HG02981 (cell line): ENCODE data around the gene POSTN.

Experiments used
- ATAC-seq: cut with Tn5 transposase; IDR thresholded peaks from one replicate; pipeline ENCODE4 v1.9.1; 2021; ENCODE audit warnings: mild to moderate bottlenecking, moderate library complexity; ENCODE audit not compliant: unreplicated experiment

Gene POSTN

GRCh38 chr13:37598597-37598996 is at the start of gene POSTN:
Gene POSTN, minus strand, starts transcription at chr13:37598768. Its CDS starts 42 bp downstream, at chr13:37598726.
- no peak for ATAC-seq

GRCh38 chr13:37647031-37647650 is 48.6 kb upstream of the POSTN start:
- ATAC-seq = no peak

GRCh38 chr13:37646531-37646930 is 48.0 kb upstream of the POSTN start:
- no peak for ATAC-seq

GRCh38 chr13:37645181-37645740 is 46.7 kb upstream of the POSTN start:
- no peak for ATAC-seq

- no peak for ATAC-seq
These were observed 42.8 kb upstream of the POSTN start for GRCh38 chr13:37641391-37641790.

GRCh38 chr13:37640499-37640898 is 41.9 kb upstream of the POSTN start:
- no peak for ATAC-seq

- ATAC-seq = no peak
These were observed 38.1 kb upstream of the POSTN start for GRCh38 chr13:37636701-37637100.

- no peak for ATAC-seq
These were observed 33.7 kb upstream of the POSTN start for GRCh38 chr13:37632294-37632693.

GRCh38 chr13:37627428-37627827 is 28.9 kb upstream of the POSTN start:
- no peak for ATAC-seq

GRCh38 chr13:37621811-37622361 is 23.3 kb upstream of the POSTN start:
- ATAC-seq = no peak

- no peak for ATAC-seq
These were observed 20.0 kb upstream of the POSTN start for GRCh38 chr13:37618554-37618953.

- ATAC-seq = no peak
These were observed 18.6 kb upstream of the POSTN start for GRCh38 chr13:37617173-37617572.

- no peak for ATAC-seq
These were observed 17.6 kb upstream of the POSTN start for GRCh38 chr13:37616131-37616530.

- ATAC-seq = no peak
These were observed 16.7 kb upstream of the POSTN start for GRCh38 chr13:37615276-37615675.

GRCh38 chr13:37613638-37614037 is 15.1 kb upstream of the POSTN start:
- ATAC-seq = no peak

GRCh38 chr13:37613236-37613635 is 14.7 kb upstream of the POSTN start:
- ATAC-seq = no peak

GRCh38 chr13:37608750-37609339 is 10.3 kb upstream of the POSTN start:
- no peak for ATAC-seq

- no peak for ATAC-seq
These were observed 4.3 kb upstream of the POSTN start for GRCh38 chr13:37602733-37603381.

GRCh38 chr13:37601648-37602440 is 3.3 kb upstream of the POSTN start:
- no peak for ATAC-seq

GRCh38 chr13:37599519-37599918 is 951 bp upstream of the POSTN start:
- no peak for ATAC-seq

- ATAC-seq = no peak
These were observed 1.0 kb downstream of the POSTN start for GRCh38 chr13:37597477-37598025.
